ENCODE data around the gene JKAMP.

Gene JKAMP

DNA sequence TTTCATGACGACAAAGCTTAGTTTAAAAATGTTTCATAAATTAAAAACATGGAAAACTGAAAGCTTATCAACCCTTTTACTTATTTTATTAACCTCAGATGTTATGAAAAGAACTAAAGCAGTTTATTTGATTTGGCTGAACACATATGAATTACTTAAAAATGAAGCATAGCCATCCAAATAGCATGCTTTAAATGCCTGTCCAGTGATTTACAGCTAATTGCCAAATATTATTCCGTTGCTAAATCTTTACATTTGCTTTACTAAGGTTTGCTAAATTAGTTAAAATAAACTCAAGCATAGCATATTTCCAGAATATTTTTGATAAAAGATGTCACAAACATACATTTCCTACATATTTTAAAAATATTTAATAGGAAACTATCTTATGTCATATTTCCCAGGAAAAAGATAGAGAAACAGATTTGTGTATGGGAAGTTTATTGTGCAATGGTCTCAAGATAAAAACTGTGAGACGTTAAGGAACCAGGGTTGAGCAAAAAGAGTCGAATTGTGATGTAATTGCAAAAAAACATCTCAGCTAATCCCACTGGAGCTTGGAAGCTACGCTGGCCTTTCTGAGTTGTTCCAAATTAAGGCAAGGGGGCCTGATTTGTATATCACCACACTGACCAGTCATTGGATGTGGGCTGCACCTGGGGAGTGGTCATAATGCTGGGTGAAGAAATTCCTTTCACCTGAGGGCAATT, 44.9 kb upstream of the JKAMP start:
- TF ChIP-seq CREB1 (IDR thresholded peaks at IDR 0.05; ENCODE audit: low read depth) (no peak), FOXM1 (IDR thresholded peaks at IDR 0.05; ENCODE audit: borderline replicate concordance, low read depth) (no peak), TAF1 (IDR thresholded peaks at IDR 0.05; ENCODE audit: low read depth) (no peak)

DNA sequence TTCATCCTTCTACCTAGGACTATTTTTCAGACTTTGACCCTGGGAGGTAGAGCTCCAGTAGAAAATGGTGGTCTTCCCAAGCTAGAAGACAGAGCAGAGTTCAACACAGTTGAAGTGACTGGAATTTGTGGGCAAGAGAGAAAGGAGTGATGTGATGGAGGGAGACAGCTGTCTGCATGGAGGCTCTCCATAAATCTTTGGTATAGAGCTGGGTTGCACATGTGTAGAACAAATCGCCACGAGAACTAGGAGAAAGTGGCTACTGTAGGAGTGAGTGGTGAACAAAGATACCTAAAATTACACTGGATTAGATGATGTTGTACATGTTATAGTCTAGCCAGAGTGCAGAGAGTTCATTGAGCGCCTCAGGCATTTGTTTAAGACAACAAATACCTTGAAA, 33.6 kb upstream of the JKAMP start:
- TF ChIP-seq RAD21 (IDR thresholded peaks at IDR 0.05; ENCODE audit: low read depth), result no peak
- no peak for TF ChIP-seq CEBPB (IDR thresholded peaks at IDR 0.05)
- TF ChIP-seq EP300 (IDR thresholded peaks at IDR 0.05; ENCODE audit: borderline replicate concordance), result no peak
- no peak for TF ChIP-seq NFIC (IDR thresholded peaks at IDR 0.05)
- TF ChIP-seq, protein P1, sequence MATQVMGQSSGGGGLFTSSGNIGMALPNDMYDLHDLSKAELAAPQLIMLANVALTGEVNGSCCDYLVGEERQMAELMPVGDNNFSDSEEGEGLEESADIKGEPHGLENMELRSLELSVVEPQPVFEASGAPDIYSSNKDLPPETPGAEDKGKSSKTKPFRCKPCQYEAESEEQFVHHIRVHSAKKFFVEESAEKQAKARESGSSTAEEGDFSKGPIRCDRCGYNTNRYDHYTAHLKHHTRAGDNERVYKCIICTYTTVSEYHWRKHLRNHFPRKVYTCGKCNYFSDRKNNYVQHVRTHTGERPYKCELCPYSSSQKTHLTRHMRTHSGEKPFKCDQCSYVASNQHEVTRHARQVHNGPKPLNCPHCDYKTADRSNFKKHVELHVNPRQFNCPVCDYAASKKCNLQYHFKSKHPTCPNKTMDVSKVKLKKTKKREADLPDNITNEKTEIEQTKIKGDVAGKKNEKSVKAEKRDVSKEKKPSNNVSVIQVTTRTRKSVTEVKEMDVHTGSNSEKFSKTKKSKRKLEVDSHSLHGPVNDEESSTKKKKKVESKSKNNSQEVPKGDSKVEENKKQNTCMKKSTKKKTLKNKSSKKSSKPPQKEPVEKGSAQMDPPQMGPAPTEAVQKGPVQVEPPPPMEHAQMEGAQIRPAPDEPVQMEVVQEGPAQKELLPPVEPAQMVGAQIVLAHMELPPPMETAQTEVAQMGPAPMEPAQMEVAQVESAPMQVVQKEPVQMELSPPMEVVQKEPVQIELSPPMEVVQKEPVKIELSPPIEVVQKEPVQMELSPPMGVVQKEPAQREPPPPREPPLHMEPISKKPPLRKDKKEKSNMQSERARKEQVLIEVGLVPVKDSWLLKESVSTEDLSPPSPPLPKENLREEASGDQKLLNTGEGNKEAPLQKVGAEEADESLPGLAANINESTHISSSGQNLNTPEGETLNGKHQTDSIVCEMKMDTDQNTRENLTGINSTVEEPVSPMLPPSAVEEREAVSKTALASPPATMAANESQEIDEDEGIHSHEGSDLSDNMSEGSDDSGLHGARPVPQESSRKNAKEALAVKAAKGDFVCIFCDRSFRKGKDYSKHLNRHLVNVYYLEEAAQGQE (IDR thresholded peaks at IDR 0.05; ENCODE audit: low read depth), result no peak
- TF ChIP-seq, protein P2, sequence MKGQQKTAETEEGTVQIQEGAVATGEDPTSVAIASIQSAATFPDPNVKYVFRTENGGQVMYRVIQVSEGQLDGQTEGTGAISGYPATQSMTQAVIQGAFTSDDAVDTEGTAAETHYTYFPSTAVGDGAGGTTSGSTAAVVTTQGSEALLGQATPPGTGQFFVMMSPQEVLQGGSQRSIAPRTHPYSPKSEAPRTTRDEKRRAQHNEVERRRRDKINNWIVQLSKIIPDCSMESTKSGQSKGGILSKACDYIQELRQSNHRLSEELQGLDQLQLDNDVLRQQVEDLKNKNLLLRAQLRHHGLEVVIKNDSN (IDR thresholded peaks at IDR 0.05), result no peak
- TF ChIP-seq TAF1 (IDR thresholded peaks at IDR 0.05; ENCODE audit: low read depth), result no peak
- no peak for TF ChIP-seq EGR1 (IDR thresholded peaks at IDR 0.05)
- TF ChIP-seq TCF12 (IDR thresholded peaks at IDR 0.05; ENCODE audit: low read depth), result no peak
- no peak for TF ChIP-seq YY1 (IDR thresholded peaks at IDR 0.05; ENCODE audit: low read depth)
- TF ChIP-seq CREB1 (IDR thresholded peaks at IDR 0.05; ENCODE audit: low read depth), result no peak
- no peak for TF ChIP-seq ZBTB7A (IDR thresholded peaks at IDR 0.05; ENCODE audit: low read depth)
- TF ChIP-seq, protein P3, sequence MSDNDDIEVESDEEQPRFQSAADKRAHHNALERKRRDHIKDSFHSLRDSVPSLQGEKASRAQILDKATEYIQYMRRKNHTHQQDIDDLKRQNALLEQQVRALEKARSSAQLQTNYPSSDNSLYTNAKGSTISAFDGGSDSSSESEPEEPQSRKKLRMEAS (IDR thresholded peaks at IDR 0.05), result no peak
- TF ChIP-seq TEAD4 (IDR thresholded peaks at IDR 0.05), result no peak
- no peak for TF ChIP-seq FOXM1 (IDR thresholded peaks at IDR 0.05; ENCODE audit: borderline replicate concordance, low read depth)

DNA sequence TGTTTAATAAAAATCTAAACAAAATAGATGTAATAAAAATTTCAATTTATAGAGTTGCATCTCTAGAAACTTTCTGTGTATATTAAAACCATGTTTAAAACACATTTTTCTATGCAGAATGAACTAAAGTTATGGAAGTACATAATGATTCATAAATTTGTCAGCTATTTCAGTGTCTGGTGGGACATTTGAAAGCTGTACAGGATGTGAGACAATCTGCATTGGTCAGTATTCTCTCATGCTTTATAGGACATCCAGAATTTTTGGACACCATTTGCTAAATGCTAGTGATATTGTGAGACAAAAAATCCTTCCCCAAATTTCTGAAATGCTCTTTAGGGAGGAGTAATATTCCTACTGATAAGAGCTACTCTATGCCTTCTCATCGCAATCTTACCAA, 32.5 kb upstream of the JKAMP start:
- TF ChIP-seq, protein P3 (IDR thresholded peaks at IDR 0.05), result no peak
- TF ChIP-seq CEBPB (IDR thresholded peaks at IDR 0.05) (no peak), EP300 (IDR thresholded peaks at IDR 0.05; ENCODE audit: borderline replicate concordance) (no peak), CREB1 (IDR thresholded peaks at IDR 0.05; ENCODE audit: low read depth) (no peak), TAF1 (IDR thresholded peaks at IDR 0.05; ENCODE audit: low read depth) (no peak), YY1 (IDR thresholded peaks at IDR 0.05; ENCODE audit: low read depth) (no peak), RAD21 (IDR thresholded peaks at IDR 0.05; ENCODE audit: low read depth) (no peak), FOXM1 (IDR thresholded peaks at IDR 0.05; ENCODE audit: borderline replicate concordance, low read depth) (no peak), TCF12 (IDR thresholded peaks at IDR 0.05; ENCODE audit: low read depth) (no peak), EGR1 (IDR thresholded peaks at IDR 0.05) (no peak), ZBTB7A (IDR thresholded peaks at IDR 0.05; ENCODE audit: low read depth) (no peak), TEAD4 (IDR thresholded peaks at IDR 0.05) (no peak), NFIC (IDR thresholded peaks at IDR 0.05) (no peak)
- TF ChIP-seq, protein P1 (IDR thresholded peaks at IDR 0.05; ENCODE audit: low read depth), result no peak
- TF ChIP-seq, protein P2 (IDR thresholded peaks at IDR 0.05), result no peak

DNA sequence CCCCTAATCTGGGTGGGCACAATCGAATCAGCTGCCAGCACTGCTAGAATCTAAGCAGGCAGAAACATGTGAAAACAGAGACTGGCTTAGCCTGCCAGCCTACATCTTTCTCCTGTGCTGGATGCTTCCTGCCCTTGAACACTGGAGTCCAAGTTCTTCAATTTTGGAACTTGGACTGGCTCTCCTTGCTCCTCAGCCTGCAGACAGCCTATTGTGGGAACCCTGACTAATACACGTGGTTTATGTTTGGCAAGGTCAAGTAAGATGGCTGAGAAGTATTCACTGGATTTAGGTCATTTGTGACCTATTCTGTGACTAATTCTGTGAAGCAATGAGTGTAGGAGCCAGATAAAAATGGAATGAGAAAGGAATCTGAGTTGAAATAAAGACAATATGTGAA, 30.2 kb upstream of the JKAMP start:
- no peak for TF ChIP-seq TEAD4 (IDR thresholded peaks at IDR 0.05)
- TF ChIP-seq NFIC (IDR thresholded peaks at IDR 0.05), result no peak
- no peak for TF ChIP-seq EGR1 (IDR thresholded peaks at IDR 0.05)
- TF ChIP-seq RAD21 (IDR thresholded peaks at IDR 0.05; ENCODE audit: low read depth), result no peak
- TF ChIP-seq, protein P2 (IDR thresholded peaks at IDR 0.05), result no peak
- no peak for TF ChIP-seq TCF12 (IDR thresholded peaks at IDR 0.05; ENCODE audit: low read depth)
- TF ChIP-seq, protein P3 (IDR thresholded peaks at IDR 0.05), result no peak

DNA sequence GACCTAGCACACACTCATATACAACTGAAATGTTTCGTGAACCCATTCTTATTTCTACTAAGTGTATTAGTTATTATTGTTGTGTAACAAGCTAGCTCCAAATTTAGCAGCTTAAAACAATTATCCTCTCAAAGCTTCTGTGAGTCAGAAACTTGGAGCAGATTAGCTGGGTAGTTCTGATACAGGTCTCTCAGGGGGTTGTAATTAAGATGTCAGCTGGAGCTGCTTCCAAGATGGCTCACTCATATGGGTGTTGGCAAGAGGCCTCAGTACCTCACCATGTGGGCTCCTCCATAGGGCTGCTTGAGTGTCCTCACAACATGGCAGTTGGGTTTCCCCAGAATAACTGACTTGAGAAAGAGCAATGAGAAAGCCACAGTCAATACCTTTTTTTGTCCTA, 28.9 kb upstream of the JKAMP start:
- TF ChIP-seq, protein P1 (IDR thresholded peaks at IDR 0.05; ENCODE audit: low read depth), result no peak
- TF ChIP-seq YY1 (IDR thresholded peaks at IDR 0.05; ENCODE audit: low read depth), result no peak

All from Ishikawa (cell line).